ENCODE results near the gene JAM3.

- no peak for TF ChIP-seq NFE2 (IDR thresholded peaks at IDR 0.05; ENCODE audit: low read depth)
- TF ChIP-seq ZNF592 (IDR thresholded peaks at IDR 0.05) = no peak
- no peak for TF ChIP-seq NFIC (IDR thresholded peaks at IDR 0.05)
- TF ChIP-seq FOXM1 (IDR thresholded peaks at IDR 0.05; ENCODE audit: low read depth) = no peak
- no peak for TF ChIP-seq FOXM1 (CRISPR knock-in tag; IDR thresholded peaks at IDR 0.05; ENCODE audit: low read depth)
- TF ChIP-seq FOXP1 (CRISPR knock-in tag; IDR thresholded peaks at IDR 0.05) = no peak
- TF ChIP-seq TBP (optimal IDR thresholded peaks at IDR 0.05; ENCODE audit: low read depth, low read length) = no peak
- no peak for TF ChIP-seq NR2C2 (CRISPR knock-in tag; IDR thresholded peaks at IDR 0.05)
- TF ChIP-seq NR2C2 (tag; IDR thresholded peaks at IDR 0.05) = no peak
- peak; percentile 38; the same call in 1 of the 2 replicates for TF ChIP-seq POLR2A (conservative IDR thresholded peaks at IDR 0.05)
- no peak for TF ChIP-seq ZFX (CRISPR knock-in tag; IDR thresholded peaks at IDR 0.05)
Observed at GRCh38 chr11:134153147-134153905, 84.5 kb downstream of the JAM3 start.
